WTC11 (cell line): ENCODE data around the gene UBL7. TPM values are rescaled to one million over a fixed set of nuclear protein-coding genes. Genes with fewer than 3 reads are reported as not detected.

ENCODE experiments used
- ATAC-seq: fragments of 200-7000 bp; cut with Tn5 transposase; 2 replicates; pipeline ENCODE4 v1.10.0; 2021; ENCODE audit warnings: mild to moderate bottlenecking, moderate library complexity
- CTCF ChIA-PET: fragments of 300-600 bp; sonication (Branson Sonifier 250); formaldehyde crosslinking; loops from one replicate; lab custom pipeline; 2021; ENCODE audit warnings: antibody characterized with exemption; lab: Charles Lee
- POLR2A ChIA-PET: fragments of 350-600 bp; sonication (Branson Sonifier 250); formaldehyde crosslinking; loops from one replicate; lab custom pipeline; 2021; ENCODE audit warnings: antibody characterized with exemption; lab: Charles Lee
- DNase-seq: peaks from one replicate; pipeline ENCODE4 v3.0.0; 2021; ENCODE audit warnings: low spot score
- H3K27ac Mint-ChIP-seq: 2 replicates; pipeline ENCODE4 v1.8.0; 2021; ENCODE audit warnings: mixed read lengths
- H3K27me3 Mint-ChIP-seq: 2 replicates; pipeline ENCODE4 v1.8.0; 2021; ENCODE audit warnings: low read depth, mild to moderate bottlenecking, moderate library complexity, mixed read lengths
- H3K36me3 Mint-ChIP-seq: 2 replicates; pipeline ENCODE4 v1.8.0; 2021; ENCODE audit warnings: mixed read lengths
- H3K4me1 Mint-ChIP-seq: 2 replicates; pipeline ENCODE4 v1.8.0; 2022; ENCODE audit warnings: mixed read lengths
- H3K4me3 Mint-ChIP-seq: 2 replicates; pipeline ENCODE4 v1.8.0; 2021; ENCODE audit warnings: mild to moderate bottlenecking, moderate library complexity, mixed read lengths
- H3K9me3 Mint-ChIP-seq: 2 replicates; pipeline ENCODE4 v1.8.0; 2021; ENCODE audit warnings: mixed read lengths
- ATF1 ChIP-seq: sonication (generic); formaldehyde crosslinking; IDR thresholded peaks from 2 replicates; pipeline ENCODE4 v1.8.1; 2023; ENCODE audit warnings: mild to moderate bottlenecking, moderate library complexity, missing genetic modification reagents
- ATF2 ChIP-seq: sonication (generic); formaldehyde crosslinking; IDR thresholded peaks from 2 replicates; pipeline ENCODE4 v1.8.1; 2022; ENCODE audit warnings: low read depth, missing genetic modification reagents, borderline replicate concordance
- CDX4 ChIP-seq: fragments of 250-450 bp; sonication (Bioruptor Pico); IDR thresholded peaks from 2 replicates; pipeline ENCODE4 v1.9.0; 2021; ENCODE audit warnings: moderate library complexity, mild to moderate bottlenecking, inconsistent platforms, borderline replicate concordance
- CTCF ChIP-seq: fragments of 200-600 bp; IDR thresholded peaks from 2 replicates; pipeline ENCODE4 v1.8.0; 2022; ENCODE audit warnings: antibody characterized with exemption
- FOXJ3 ChIP-seq: sonication (generic); formaldehyde crosslinking; IDR thresholded peaks from 2 replicates; pipeline ENCODE4 v1.9.0; 2021; ENCODE audit warnings: missing genetic modification reagents, mild to moderate bottlenecking, borderline replicate concordance
- FOXP4 ChIP-seq: sonication (generic); formaldehyde crosslinking; IDR thresholded peaks from 2 replicates; pipeline ENCODE4 v1.8.0; 2022; ENCODE audit warnings: mild to moderate bottlenecking, missing genetic modification reagents
- GTF2I ChIP-seq: fragments of 250-450 bp; sonication (Bioruptor Pico); conservative IDR thresholded peaks from 2 replicates; pipeline ENCODE4 v1.4.0; 2021; ENCODE audit warnings: mild to moderate bottlenecking
- KAT7 ChIP-seq: sonication (generic); formaldehyde crosslinking; IDR thresholded peaks from 2 replicates; pipeline ENCODE4 v1.8.1; 2023; ENCODE audit warnings: missing genetic modification reagents, mild to moderate bottlenecking, borderline replicate concordance
- MAX ChIP-seq: sonication (generic); formaldehyde crosslinking; IDR thresholded peaks from 2 replicates; pipeline ENCODE4 v1.8.0; 2022; ENCODE audit warnings: mild to moderate bottlenecking, missing genetic modification reagents
- MYBL2 ChIP-seq: sonication (generic); formaldehyde crosslinking; IDR thresholded peaks from 2 replicates; pipeline ENCODE4 v1.8.1; 2023; ENCODE audit warnings: mild to moderate bottlenecking, moderate library complexity, missing genetic modification reagents
- NFE2L1 ChIP-seq: sonication (generic); formaldehyde crosslinking; IDR thresholded peaks from 2 replicates; pipeline ENCODE4 v1.8.1; 2023; ENCODE audit warnings: missing genetic modification reagents
- NR1H2 ChIP-seq: sonication (generic); formaldehyde crosslinking; IDR thresholded peaks from 2 replicates; pipeline ENCODE4 v1.9.0; 2021; ENCODE audit warnings: mild to moderate bottlenecking, moderate library complexity, missing genetic modification reagents
- OVOL2 ChIP-seq: fragments of 250-450 bp; sonication (Bioruptor Pico); IDR thresholded peaks from 2 replicates; pipeline ENCODE4 v1.9.0; 2021; ENCODE audit warnings: mild to moderate bottlenecking, borderline replicate concordance
- ZBTB21 ChIP-seq: sonication (generic); formaldehyde crosslinking; IDR thresholded peaks from 2 replicates; pipeline ENCODE4 v1.8.1; 2023; ENCODE audit warnings: mild to moderate bottlenecking, missing genetic modification reagents, borderline replicate concordance
- ZNF317 ChIP-seq: sonication (generic); formaldehyde crosslinking; IDR thresholded peaks from 2 replicates; pipeline ENCODE4 v1.8.1; 2023; ENCODE audit warnings: low read depth, mild to moderate bottlenecking, moderate library complexity, missing genetic modification reagents, borderline replicate concordance
- ZNF416 ChIP-seq: fragments of 250-450 bp; sonication (Bioruptor Pico); IDR thresholded peaks from 2 replicates; pipeline ENCODE4 v1.9.0; 2021; ENCODE audit warnings: mild to moderate bottlenecking, inconsistent platforms
- ZNF425 ChIP-seq: fragments of 250-450 bp; sonication (Bioruptor Pico); conservative IDR thresholded peaks from 2 replicates; pipeline ENCODE4 v1.9.0; 2021; ENCODE audit warnings: mild to moderate bottlenecking
- ZSCAN18 ChIP-seq: fragments of 250-450 bp; sonication (Bioruptor Pico); IDR thresholded peaks from 2 replicates; pipeline ENCODE4 v2.1.2; 2022; ENCODE audit warnings: mild to moderate bottlenecking, moderate library complexity
- total RNA-seq: library from RNA; stranded (reverse); gene quantifications from 3 replicates; pipeline ENCODE4 v1.2.3, GENCODE V29; 2021

UBL7 gene
- total RNA-seq, 1 experiment from 2014 or later: 70.1 TPM

- no peak for TF ChIP-seq FOXP4 (CRISPR knock-in tag)
- no peak for TF ChIP-seq OVOL2
- TF ChIP-seq MYBL2 (CRISPR knock-in tag): no peak
- no peak for TF ChIP-seq NFE2L1 (CRISPR knock-in tag)
- TF ChIP-seq ZNF425: no peak
- TF ChIP-seq NR1H2 (CRISPR knock-in tag): no peak
- no peak for TF ChIP-seq ZBTB21 (CRISPR knock-in tag)
- no peak for TF ChIP-seq ZSCAN18 (CRISPR knock-in tag)
- TF ChIP-seq ZNF317 (CRISPR knock-in tag): no peak
- no peak for TF ChIP-seq ATF2
- no peak for TF ChIP-seq ZNF416 (CRISPR knock-in tag)
- no peak for TF ChIP-seq FOXJ3
- TF ChIP-seq MAX (CRISPR knock-in tag): no peak
Observed at GRCh38 chr15:74502301-74502700, 41.3 kb upstream of the UBL7 start (continued).

- TF ChIP-seq GTF2I (CRISPR knock-in tag) (no peak), ATF1 (CRISPR knock-in tag) (no peak)
- DNase-seq (no peak), ATAC-seq (peak; percentile 83)
- Mint-ChIP-seq H3K9me3 (peaks cover 3% of the 10 kb centered on the region; the same call in 1 of the 2 replicates), H3K27me3 (no peaks in the 10 kb centered on the region), H3K4me3 (no peak overlapping the region), H3K4me1 (peaks cover 4% of the 10 kb centered on the region), H3K36me3 (peaks cover 16% of the 10 kb centered on the region), H3K27ac (peak overlapping the region; percentile 54; the same call in 1 of the 2 replicates)
- CTCF ChIA-PET: interaction anchor here (0.8 to 1.3 kb wide), 7 partner anchors 8 to 126 kb away, joined by 3 to 5 read pairs (median 3); partner anchors contain the start of gene ARID3B
- POLR2A ChIA-PET: no interaction called here
Observed at GRCh38 chr15:74500401-74500800, 39.4 kb upstream of the UBL7 start.

- ATAC-seq: no peak
- H3K4me3 Mint-ChIP-seq: no peak overlapping the region
- DNase-seq: no peak
- TF ChIP-seq KAT7: no peak
- no peak for TF ChIP-seq FOXP4 (CRISPR knock-in tag)
- TF ChIP-seq CTCF: no peak
- no peak for TF ChIP-seq CDX4 (CRISPR knock-in tag)
- no peak for TF ChIP-seq ZNF416 (CRISPR knock-in tag)
- TF ChIP-seq ZNF317 (CRISPR knock-in tag): no peak
- no peaks in the 10 kb centered on the region for H3K27me3 Mint-ChIP-seq
- peaks cover 3% of the 10 kb centered on the region; the same call in 1 of the 2 replicates for H3K9me3 Mint-ChIP-seq
- ChIA-PET POLR2A (no interaction called here), CTCF (interaction anchor here (1.1 to 1.2 kb wide), 2 partner anchors 9 to 41 kb away, joined by 3 to 4 read pairs; partner anchors contain the start of gene ARID3B)
- H3K27ac Mint-ChIP-seq: peak overlapping the region; percentile 82
- H3K36me3 Mint-ChIP-seq: peaks cover 11% of the 10 kb centered on the region
- H3K4me1 Mint-ChIP-seq: peaks cover 4% of the 10 kb centered on the region
Observed at GRCh38 chr15:74499366-74499765, 38.4 kb upstream of the UBL7 start.
